GM13977 (cell line): ENCODE measurements around the gene SFXN2.

Experiments used
- DNase-seq: peaks from one replicate; pipeline ENCODE4 v3.0.0; 2012; ENCODE audit warnings: low spot score
- CTCF ChIP-seq: IDR thresholded peaks from 2 replicates; pipeline ENCODE4 v1.5.1; 2012; ENCODE audit warnings: mild to moderate bottlenecking, control low read depth; ENCODE audit not compliant: insufficient read depth; ENCODE audit errors: extremely low read depth, missing control alignments
- in situ Hi-C: fragments of 300-500 bp; cut with MboI; formaldehyde crosslinking; loops from one replicate; pipeline ENCODE4 v1.12.0; 2022; ENCODE audit warnings: low sequenced_read_pairs, low pct_unique_long_range_greater_than_20kb, mixed read lengths, inconsistent platforms; ENCODE audit not compliant: unreplicated experiment

Gene SFXN2

GRCh38 chr10:102770792-102771191, 56.4 kb downstream of the SFXN2 start:
- no peak for TF ChIP-seq CTCF
- no peak for DNase-seq
- in situ Hi-C loops, result no loop called here

GRCh38 chr10:102773320-102773719, 58.9 kb downstream of the SFXN2 start:
- no peak for TF ChIP-seq CTCF
- no peak for DNase-seq
- in situ Hi-C loops, result no loop called here

GRCh38 chr10:102773986-102774385, 59.5 kb downstream of the SFXN2 start:
- in situ Hi-C loops, result no loop called here
- TF ChIP-seq CTCF, result no peak
- DNase-seq, result no peak

- TF ChIP-seq CTCF, result no peak
- no peak for DNase-seq
- in situ Hi-C loops, result no loop called here
Observed at GRCh38 chr10:102775201-102775934, 60.9 kb downstream of the SFXN2 start.

GRCh38 chr10:102775935-102776669, 61.7 kb downstream of the SFXN2 start:
- no peak for DNase-seq
- in situ Hi-C loops, result no loop called here
- TF ChIP-seq CTCF, result no peak

GRCh38 chr10:102776779-102777456, 62.5 kb downstream of the SFXN2 start:
- DNase-seq, result no peak
- in situ Hi-C loops, result no loop called here

More at GRCh38 chr10:102776779-102777456, 62.5 kb downstream of the SFXN2 start:
- no peak for TF ChIP-seq CTCF
